ENCODE data around the gene SH3GLB1.

DNA sequence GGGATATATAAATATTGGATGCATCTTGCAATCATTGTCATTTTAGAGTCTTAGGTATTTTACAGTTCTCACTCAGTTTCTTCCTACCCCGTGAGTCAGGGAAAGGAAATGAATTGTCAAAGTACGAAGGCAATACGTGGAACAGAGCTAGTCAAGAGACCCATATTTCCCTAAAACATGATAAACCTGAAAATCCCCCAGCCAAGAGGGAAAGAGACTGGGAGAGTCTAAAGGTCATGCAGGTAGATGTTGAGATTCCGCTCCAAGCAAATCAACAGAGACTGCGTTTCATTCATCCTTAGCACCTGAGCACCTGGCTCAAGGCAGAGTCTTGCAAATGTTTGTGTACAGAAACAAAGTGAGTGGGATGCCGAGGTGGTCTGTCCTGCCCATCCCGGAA, 58.0 kb downstream of the SH3GLB1 start:
- TF ChIP-seq GATA2 (IDR thresholded peaks at IDR 0.05; ENCODE audit: low read depth, low read length) (no peak), GATA3 (IDR thresholded peaks at IDR 0.05; ENCODE audit: low read depth, low read length) (no peak)
